Esophagus squamous epithelium (tissue), 4 donors: ENCODE data around the gene COPS6.

Source experiments
- CTCF ChIP-seq, 6 experiments: fragments of 450-650 bp in 4 of 6; fragments of 200-600 bp in 2 of 6; sonication (generic) in 2 of 6; IDR thresholded peaks; one replicate each; pipeline ENCODE4 v1.5.1; 2016 to 2019; ENCODE audit warnings: antibody characterized with exemption in 6 of 6, mild to moderate bottlenecking in 4 of 6, moderate library complexity in 4 of 6
- POLR2A ChIP-seq, 4 donors: fragments of 450-650 bp; IDR thresholded peaks; one replicate each; pipeline ENCODE4 v1.6.1; 2017; ENCODE audit warnings: antibody characterized with exemption in 4 of 4, mild to moderate bottlenecking in 4 of 4, moderate library complexity in 3 of 4

GRCh38 chr7:100122568-100122967, 33.8 kb downstream of the COPS6 start:
- TF ChIP-seq CTCF (IDR thresholded peaks at IDR 0.05) (no peak), POLR2A (IDR thresholded peaks at IDR 0.05) (no peak)
